HK-2 (cell line): ENCODE measurements around the gene NUDT13.
"Not testable (repeated sequence)": the region's sequence is repeated elsewhere in the genome, so short reads cannot be mapped to it uniquely, and the experiment has no call there.

Experiments
- DNase-seq: peaks from one replicate; pipeline ENCODE4 v3.0.0-alpha.2; 2018; ENCODE audit not compliant: unreplicated experiment

NUDT13 gene

GRCh38 chr10:73099141-73099540, 11.1 kb upstream of the NUDT13 start:
- no peak for DNase-seq

DNA sequence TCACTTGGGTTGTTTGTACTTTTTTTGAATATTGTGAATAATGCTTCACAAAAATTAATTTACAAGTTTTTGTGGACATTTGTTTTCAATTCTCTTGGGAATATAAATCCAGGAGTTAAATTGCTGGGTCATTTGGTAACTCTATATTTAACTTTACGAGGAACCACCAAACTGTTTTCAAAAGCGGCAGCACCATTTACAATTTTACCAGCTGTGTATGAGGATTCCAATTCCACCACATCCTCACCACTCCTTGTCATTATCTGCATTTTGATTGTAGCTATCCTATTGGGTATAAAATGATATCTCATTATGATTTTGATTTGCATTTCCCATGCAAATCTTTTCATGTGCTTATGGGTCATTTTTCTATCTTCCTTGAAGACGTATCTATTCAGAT, 4.0 kb upstream of the NUDT13 start:
- no peak for DNase-seq

DNA sequence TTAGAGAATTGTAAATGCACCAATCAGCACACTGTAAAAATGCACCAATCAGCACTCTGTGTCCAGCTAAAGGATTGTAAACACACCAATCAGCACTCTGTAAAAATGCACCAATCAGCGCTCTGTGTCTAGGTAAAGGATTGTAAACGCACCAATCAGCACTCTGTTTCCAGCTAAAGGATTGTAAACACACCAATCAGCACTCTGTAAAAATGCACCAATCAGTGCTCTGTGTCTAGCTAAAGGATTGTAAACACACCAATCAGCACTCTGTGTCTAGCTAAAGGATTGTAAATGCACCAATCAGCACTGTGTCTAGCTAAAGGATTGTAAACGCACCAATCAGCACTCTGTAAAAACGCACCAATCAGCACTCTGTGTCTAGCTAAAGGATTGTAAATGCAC, 1.0 kb upstream of the NUDT13 start:
- DNase-seq, result not testable (repeated sequence)

DNA sequence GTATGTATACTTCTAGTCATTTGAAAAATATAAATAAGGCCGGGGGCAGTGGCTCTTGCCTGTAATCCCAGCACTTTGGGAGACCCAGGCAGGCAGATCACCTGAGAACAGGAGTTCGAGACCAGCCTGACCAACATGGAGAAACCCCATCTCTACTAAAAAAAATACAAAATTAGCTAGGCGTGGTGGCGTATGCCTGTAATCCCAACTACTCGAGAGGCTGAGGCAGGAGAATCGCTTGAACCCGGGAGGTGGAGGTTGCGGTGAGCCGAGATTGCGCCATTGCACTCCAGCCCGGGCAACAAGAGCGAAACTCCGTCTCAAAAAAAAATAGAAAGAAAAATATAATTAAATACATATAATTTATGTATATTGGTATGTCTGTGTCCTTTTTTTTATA, 1.8 kb downstream of the NUDT13 start:
- not testable (repeated sequence) for DNase-seq

DNA sequence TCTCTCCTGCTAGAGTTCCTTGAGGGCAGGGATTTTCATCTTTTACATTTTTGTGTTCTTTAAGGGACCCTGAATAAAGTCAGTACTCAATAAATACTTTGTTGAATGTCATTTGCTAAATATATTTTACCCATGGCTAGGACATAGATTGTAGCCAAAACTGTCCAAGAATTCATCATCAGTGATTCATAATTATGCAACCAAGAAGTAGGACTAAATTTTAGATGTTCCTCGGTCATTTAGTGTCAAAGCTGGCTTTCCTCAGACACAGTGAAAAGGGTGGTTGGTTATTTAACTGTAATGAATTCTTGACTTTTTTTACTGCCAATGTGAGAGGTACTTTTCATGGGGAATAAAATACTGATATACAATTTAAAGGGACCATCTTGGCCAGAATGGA, 3.3 kb downstream of the NUDT13 start:
- DNase-seq, result no peak

DNA sequence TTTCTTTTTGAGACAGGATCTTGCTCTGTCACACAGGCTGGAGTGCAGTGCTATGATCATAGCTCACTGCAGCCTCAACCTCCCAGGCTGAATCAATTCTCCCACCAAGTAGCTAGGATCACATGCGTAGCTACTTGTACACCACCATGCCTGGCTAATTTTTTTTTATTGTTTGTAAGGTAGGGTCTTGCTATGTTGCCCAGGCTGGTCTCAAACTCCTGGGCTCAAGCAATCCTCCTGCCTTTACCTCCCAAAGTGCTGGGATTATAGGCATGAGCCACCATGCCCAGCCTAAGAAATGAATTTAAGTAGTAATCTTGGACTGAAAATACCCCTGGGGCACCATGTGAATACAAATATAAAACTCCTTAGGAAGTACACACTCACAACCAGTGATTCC, 5.8 kb downstream of the NUDT13 start:
- no peak for DNase-seq

DNA sequence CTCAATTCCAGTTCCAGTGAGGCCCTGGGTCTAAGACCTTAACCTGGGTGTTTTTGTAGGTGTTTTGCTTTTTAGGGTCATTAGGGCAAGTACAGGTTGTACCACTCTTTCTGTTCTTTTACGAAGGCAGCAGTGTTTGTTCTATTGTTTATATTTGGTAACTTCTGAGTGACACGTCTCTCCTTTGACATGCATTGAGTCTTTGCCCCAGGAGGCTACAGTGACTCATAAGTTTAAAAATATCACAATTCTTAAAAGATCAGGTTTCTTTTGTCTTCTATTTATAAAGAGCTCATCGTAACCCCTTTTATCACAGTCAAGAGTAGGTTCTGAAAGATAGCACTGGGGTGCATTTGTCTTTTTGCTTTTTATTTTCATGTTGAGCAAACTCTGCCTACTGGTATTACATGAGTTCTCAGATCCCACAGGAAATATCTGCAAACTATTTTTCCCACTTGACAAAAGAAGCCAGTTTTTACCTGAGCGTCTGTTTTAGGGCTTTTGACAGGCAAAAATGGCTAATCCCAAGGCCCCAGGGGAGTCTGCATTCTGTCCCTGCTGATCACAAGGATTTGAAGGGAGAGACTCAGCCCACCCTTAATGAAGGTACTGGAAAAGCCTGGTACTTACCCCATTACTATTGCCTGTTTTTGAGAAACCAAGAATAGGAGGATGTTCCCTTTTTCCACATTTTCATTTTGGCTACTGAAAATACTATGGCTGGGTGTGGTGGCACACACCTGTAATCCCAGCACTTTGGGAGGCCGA, 7.9 kb downstream of the NUDT13 start:
- no peak for DNase-seq

- no peak for DNase-seq
These were observed 9.2 kb downstream of the NUDT13 start for GRCh38 chr10:73119457-73119856.

GRCh38 chr10:73119952-73120351, 9.7 kb downstream of the NUDT13 start:
- DNase-seq, result no peak

DNA sequence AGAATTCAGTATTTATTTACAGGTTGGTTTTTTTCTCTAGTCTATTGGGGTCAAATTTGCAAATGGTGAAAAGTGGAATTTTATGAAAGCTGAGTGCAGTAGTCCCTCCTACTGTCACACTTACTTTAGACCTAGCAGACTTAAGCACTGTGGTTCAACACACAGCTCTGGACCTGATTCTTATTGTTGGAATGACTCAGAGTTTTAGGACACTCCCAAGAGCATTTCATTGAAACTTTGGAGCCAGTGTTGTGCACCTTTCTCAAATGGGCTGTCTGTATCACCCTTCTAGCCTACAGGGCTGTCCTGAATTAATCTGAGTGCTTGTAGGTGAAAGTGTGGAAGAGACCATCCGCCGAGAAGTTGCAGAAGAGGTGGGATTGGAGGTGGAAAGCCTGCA, 16.1 kb downstream of the NUDT13 start:
- no peak for DNase-seq

GRCh38 chr10:73131301-73131700, 21.0 kb downstream of the NUDT13 start:
- DNase-seq, result no peak

DNA sequence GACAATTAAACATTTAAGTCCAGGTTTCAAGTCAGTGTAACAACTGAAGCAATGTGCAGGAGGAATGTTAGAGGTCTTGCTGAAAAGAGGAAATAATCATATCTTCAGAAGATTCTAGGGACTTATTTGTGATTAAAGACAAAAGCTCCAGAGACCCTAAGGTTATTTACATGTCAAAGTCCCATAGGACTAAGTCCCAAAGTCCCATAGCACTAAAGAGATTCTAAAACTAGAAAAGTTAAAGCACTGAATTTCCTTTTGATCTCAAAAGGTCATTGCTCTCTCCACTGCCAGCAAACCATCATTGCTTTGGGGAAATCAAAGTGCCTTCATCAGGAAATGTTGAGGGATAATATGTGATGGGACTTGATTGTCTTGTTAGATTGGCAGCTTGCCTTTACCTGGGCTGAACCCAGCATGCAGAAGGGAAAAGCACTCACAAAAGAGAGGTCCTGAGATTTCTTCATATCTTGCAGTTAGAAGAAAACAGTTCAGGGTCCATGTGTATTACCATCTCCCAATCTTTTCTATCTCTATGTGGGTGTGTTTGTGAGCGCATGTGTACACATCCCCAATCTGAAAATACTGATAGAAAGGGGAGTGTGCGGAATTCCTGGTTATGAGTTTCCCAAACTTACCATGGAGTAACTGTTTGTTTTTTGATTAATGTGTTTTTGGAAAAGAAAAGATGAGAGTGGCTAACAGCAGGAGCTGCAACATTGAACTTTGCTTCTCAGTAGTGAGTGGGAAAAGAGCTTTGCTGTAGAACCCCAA, 21.8 kb downstream of the NUDT13 start:
- no peak for DNase-seq

DNA sequence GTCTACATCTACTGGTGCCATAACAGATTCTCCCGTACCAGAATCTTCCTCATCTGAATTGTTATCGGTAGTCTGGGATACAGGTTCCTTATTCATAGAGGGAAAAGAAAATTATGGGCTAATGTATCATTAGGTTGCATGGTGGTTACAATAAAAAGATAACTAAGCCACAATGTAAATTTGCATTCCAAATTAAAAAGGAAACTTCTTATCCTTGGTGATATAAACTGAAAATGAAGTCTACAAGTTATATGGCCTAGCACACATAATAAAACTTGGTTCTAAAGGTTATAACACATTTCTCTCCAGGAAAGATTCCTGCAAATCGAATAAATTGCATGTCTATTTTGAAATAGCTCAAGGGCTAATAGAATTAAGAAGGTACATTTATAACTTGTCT, 24.5 kb downstream of the NUDT13 start:
- DNase-seq, result no peak

GRCh38 chr10:73136627-73137026, 26.4 kb downstream of the NUDT13 start:
- no peak for DNase-seq

GRCh38 chr10:73139251-73139650, 29.0 kb downstream of the NUDT13 start:
- DNase-seq, result no peak

GRCh38 chr10:73141603-73142002, 31.3 kb downstream of the NUDT13 start:
- DNase-seq, result no peak

DNA sequence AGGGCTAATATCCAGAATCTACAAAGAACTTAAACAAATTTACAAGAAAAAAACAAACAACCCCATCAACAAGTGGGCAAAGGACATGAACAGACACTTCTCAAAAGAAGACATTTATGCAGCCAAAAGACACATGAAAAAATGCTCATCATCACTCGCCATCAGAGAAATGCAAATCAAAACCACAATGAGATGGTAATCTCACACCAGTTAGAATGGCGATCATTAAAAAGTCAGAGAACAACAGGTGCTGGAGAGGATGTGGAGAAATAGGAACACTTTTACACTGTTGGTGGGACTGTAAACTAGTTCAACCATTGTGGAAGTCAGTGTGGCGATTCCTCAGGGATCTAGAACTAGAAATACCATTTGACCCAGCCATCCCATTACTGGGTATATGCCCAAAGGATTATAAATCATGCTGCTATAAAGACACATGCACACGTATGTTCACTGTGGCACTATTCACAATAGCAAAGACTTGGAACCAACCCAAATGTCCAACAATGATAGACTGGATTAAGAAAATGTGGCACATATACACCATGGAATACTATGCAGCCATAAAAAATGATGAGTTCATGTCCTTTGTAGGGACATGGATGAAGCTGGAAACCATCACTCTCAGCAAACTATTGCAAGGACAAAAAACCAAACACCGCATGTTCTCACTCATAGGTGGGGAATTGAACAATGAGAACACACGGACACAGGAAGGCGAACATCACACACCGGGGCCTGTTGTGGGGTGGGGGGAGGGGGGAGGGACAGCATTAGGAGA, 40.6 kb downstream of the NUDT13 start:
- not testable (repeated sequence) for DNase-seq

DNA sequence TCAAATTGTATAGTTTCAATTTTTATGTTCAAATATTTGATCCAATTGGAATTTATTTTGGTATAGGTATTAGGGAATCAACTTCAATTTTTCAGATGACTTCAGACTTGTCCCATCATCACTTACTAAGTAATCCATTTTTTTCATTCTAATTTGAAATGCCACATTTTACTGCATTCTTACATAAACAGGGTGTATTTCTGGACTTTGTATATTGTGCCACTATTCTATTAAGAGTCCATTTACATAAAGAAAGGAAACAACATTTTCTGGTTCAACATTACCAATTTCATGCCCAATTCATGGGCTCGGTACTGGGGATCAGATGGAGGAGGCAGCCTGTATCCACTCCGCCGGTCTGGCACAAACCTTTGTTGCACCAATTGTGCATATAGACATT, 41.8 kb downstream of the NUDT13 start:
- no peak for DNase-seq

GRCh38 chr10:73156054-73156453, 45.8 kb downstream of the NUDT13 start:
- no peak for DNase-seq

GRCh38 chr10:73159038-73159648, 48.9 kb downstream of the NUDT13 start:
- DNase-seq, result peak; percentile 46

GRCh38 chr10:73161079-73161478, 50.8 kb downstream of the NUDT13 start:
- no peak for DNase-seq

DNA sequence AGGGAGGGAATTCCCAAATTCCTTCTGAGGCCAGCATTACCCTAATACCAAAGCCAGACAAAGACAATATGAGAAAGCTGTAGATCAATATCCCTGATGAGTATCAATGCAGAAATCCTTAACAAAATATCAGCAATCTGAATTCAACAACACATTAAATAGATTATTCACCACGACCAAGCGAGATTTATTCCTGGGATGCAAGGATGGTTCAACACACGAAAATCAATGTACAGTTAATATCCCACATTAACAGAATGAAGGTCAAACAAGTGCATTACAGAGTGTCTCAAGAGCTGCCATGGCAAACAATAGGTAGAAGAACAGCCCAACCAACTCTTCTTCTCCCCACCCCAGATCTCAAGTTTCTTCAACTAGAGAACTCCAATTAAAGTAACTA, 51.4 kb downstream of the NUDT13 start:
- no peak for DNase-seq
